Measurements from ENCODE around the gene SMIM21. TPM values are rescaled to one million over a fixed set of nuclear protein-coding genes. Genes with fewer than 3 reads are reported as not detected.

The SMIM21 gene
- polyA plus RNA-seq, 3 donors, result not detected

DNA sequence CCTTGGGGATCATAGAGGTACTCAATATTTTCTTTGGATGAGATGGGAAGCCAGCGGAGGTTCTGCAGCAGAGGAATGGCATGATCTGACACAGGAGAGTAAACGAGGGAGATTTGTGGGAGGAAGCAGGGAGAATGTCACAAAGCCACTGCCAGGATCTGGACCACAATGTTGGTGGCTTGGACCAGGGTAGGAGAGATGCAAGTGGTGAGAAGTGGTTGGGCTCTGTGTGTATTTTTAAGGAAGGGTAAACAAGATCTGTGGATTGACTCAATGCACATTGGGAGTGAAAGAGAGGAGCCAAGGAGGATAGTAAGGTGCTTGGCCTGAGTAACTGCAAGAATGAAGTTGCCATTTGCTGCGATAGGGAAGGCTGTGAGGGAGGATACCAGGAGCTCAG is 10.5 kb upstream of the SMIM21 start:
- Histone ChIP-seq H2AFZ (ENCODE audit: insufficient read depth, low read depth, low read length, poor library complexity, severe bottlenecking) (no peak overlapping the region), H3K9ac (ENCODE audit: insufficient read depth, low read length, poor library complexity, severe bottlenecking) (no peak overlapping the region), H3K4me3 (replicated peaks in 1 of 3; ENCODE audit: low read depth in 2 of 3, low read length in 3 of 3) (no peak overlapping the region), H3K4me1 (ENCODE audit: control insufficient read depth in 1 of 2, insufficient read depth in 2 of 2, low read length in 2 of 2) (no peaks in the 10 kb centered on the region), H3K27ac (ENCODE audit: low read depth in 1 of 2, low read length in 2 of 2) (no peak overlapping the region), H3K79me2 (ENCODE audit: insufficient read depth, low read length) (no peaks in the 10 kb centered on the region), H3K36me3 (replicated peaks in 1 of 2; ENCODE audit: control insufficient read depth in 1 of 2, insufficient read depth in 2 of 2, low read length in 2 of 2) (no peaks in the 10 kb centered on the region), H3K4me2 (replicated peaks; ENCODE audit: extremely low read depth, low read length, poor library complexity, severe bottlenecking) (no peak overlapping the region), H3K27me3 (ENCODE audit: control insufficient read depth in 2 of 2, insufficient read depth in 2 of 2, low read length in 2 of 2) (peaks cover 4% of the 10 kb centered on the region in 2 donors), H4K20me1 (ENCODE audit: insufficient read depth, low read length) (no peaks in the 10 kb centered on the region), H3K9me3 (replicated peaks in 1 of 2; ENCODE audit: control insufficient read depth in 1 of 2, insufficient read depth in 1 of 2, low read length in 2 of 2) (no peaks in the 10 kb centered on the region)
- H3K4me3 Mint-ChIP-seq, result no peak overlapping the region
- peaks cover 3 to 8% (median 6%) of the 10 kb centered on the region in 3 donors for H3K27me3 Mint-ChIP-seq (ENCODE audit: low read depth in 3 of 3)
- intact Hi-C loops (cut with micrococcal nuclease), result loop anchor here in 1 of 2 donors (5.0 kb wide), 1 partner anchor 606 kb away; no protein-coding TSS in a partner anchor
- H3K9me3 Mint-ChIP-seq, result no peaks in the 10 kb centered on the region
- H3K4me1 Mint-ChIP-seq, result no peaks in the 10 kb centered on the region
- H3K36me3 Mint-ChIP-seq, result no peaks in the 10 kb centered on the region
- TF ChIP-seq, protein P1, sequence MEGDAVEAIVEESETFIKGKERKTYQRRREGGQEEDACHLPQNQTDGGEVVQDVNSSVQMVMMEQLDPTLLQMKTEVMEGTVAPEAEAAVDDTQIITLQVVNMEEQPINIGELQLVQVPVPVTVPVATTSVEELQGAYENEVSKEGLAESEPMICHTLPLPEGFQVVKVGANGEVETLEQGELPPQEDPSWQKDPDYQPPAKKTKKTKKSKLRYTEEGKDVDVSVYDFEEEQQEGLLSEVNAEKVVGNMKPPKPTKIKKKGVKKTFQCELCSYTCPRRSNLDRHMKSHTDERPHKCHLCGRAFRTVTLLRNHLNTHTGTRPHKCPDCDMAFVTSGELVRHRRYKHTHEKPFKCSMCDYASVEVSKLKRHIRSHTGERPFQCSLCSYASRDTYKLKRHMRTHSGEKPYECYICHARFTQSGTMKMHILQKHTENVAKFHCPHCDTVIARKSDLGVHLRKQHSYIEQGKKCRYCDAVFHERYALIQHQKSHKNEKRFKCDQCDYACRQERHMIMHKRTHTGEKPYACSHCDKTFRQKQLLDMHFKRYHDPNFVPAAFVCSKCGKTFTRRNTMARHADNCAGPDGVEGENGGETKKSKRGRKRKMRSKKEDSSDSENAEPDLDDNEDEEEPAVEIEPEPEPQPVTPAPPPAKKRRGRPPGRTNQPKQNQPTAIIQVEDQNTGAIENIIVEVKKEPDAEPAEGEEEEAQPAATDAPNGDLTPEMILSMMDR (IDR thresholded peaks at IDR 0.05), result no peak
- no peak for DNase-seq
- WGBS (ENCODE audit: insufficient coverage), result 86% methylated on average over 3 of the region's 3 CpGs
- H3K27ac Mint-ChIP-seq, result no peak overlapping the region

DNA sequence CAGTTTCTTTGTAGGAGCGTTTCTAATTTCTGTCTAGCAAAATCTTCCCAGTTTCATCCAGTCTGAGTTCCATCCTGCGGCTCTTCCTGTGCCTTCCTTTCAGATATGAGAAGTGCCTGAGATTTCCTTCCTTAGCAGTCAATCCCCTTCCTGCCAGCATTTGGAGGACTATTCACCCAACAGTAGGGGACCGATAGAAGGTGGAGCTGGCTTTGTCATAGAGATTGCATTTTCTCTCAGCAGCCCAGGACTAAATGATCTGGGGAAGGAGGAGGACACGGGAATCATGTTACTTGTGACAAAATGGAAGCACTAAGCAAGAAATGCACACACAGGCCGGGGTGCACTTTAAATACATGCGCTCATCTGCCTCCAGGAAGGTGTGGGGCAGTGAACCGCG is 5.6 kb upstream of the SMIM21 start:
- intact Hi-C loops (cut with micrococcal nuclease), result no loop called here
- H3K36me3 ChIP-seq (replicated peaks in 1 of 2; ENCODE audit: control insufficient read depth in 1 of 2, insufficient read depth in 2 of 2, low read length in 2 of 2), result no peaks in the 10 kb centered on the region
- H3K4me3 ChIP-seq (replicated peaks in 1 of 3; ENCODE audit: low read depth in 2 of 3, low read length in 3 of 3), result no peak overlapping the region
- peaks cover 3 to 5% of the 10 kb centered on the region in 2 donors for H3K27me3 ChIP-seq (ENCODE audit: control insufficient read depth in 2 of 2, insufficient read depth in 2 of 2, low read length in 2 of 2)
- Mint-ChIP-seq H3K4me3 (no peak overlapping the region), H3K36me3 (no peaks in the 10 kb centered on the region), H3K27ac (no peak overlapping the region), H3K27me3 (ENCODE audit: low read depth in 3 of 3) (peaks cover 4 to 9% (median 6%) of the 10 kb centered on the region in 3 donors), H3K9me3 (peaks cover 0 to 3% (median 0%) of the 10 kb centered on the region in 7 donors), H3K4me1 (no peaks in the 10 kb centered on the region)
- no peak overlapping the region for H2AFZ ChIP-seq (ENCODE audit: insufficient read depth, low read depth, low read length, poor library complexity, severe bottlenecking)
- no peaks in the 10 kb centered on the region for H3K79me2 ChIP-seq (ENCODE audit: insufficient read depth, low read length)
- H3K4me1 ChIP-seq (ENCODE audit: control insufficient read depth in 1 of 2, insufficient read depth in 2 of 2, low read length in 2 of 2), result no peaks in the 10 kb centered on the region
- no peak overlapping the region for H3K27ac ChIP-seq (ENCODE audit: low read depth in 1 of 2, low read length in 2 of 2)
- H3K4me2 ChIP-seq (replicated peaks; ENCODE audit: extremely low read depth, low read length, poor library complexity, severe bottlenecking), result no peak overlapping the region
- TF ChIP-seq, protein P1 (IDR thresholded peaks at IDR 0.05), result no peak
- no peaks in the 10 kb centered on the region for H4K20me1 ChIP-seq (ENCODE audit: insufficient read depth, low read length)
- DNase-seq, result no peak
- 92% methylated on average over 3 of the region's 8 CpGs for WGBS (ENCODE audit: insufficient coverage)
- H3K9me3 ChIP-seq (replicated peaks in 1 of 2; ENCODE audit: control insufficient read depth in 1 of 2, insufficient read depth in 1 of 2, low read length in 2 of 2), result no peaks in the 10 kb centered on the region
- no peak overlapping the region for H3K9ac ChIP-seq (ENCODE audit: insufficient read depth, low read length, poor library complexity, severe bottlenecking)
